IMR-90 (cell line): ENCODE measurements around the gene QKI.

Source experiments
- BHLHE40 ChIP-seq: fragments of 150-350 bp; IDR thresholded peaks from 2 replicates; pipeline ENCODE4 v1.6.1; 2016; ENCODE audit warnings: mild to moderate bottlenecking, low read depth, low read length
- CEBPB ChIP-seq: IDR thresholded peaks from 2 replicates; pipeline ENCODE4 v1.6.1; 2012; ENCODE audit warnings: low read depth, low read length, improper control_type of control experiment
- CTCF ChIP-seq: conservative IDR thresholded peaks from 2 replicates; pipeline ENCODE4 v1.5.1; 2012; ENCODE audit warnings: mild to moderate bottlenecking, low read depth, low read length, improper control_type of control experiment
- ELK1 ChIP-seq: fragments of 150-350 bp; IDR thresholded peaks from 2 replicates; pipeline ENCODE4 v1.6.1; 2016; ENCODE audit warnings: low read depth, mild to moderate bottlenecking, low read length, moderate library complexity, borderline replicate concordance
- FOS ChIP-seq: fragments of 150-350 bp; IDR thresholded peaks from 2 replicates; pipeline ENCODE4 v1.6.1; 2016; ENCODE audit warnings: low read depth, low read length
- MAFK ChIP-seq: IDR thresholded peaks from 2 replicates; pipeline ENCODE4 v1.6.1; 2012; ENCODE audit warnings: low read depth, low read length, improper control_type of control experiment
- NFE2L2 ChIP-seq: fragments of 150-350 bp; IDR thresholded peaks from 2 replicates; pipeline ENCODE4 v1.6.1; 2016; ENCODE audit warnings: low read depth, mild to moderate bottlenecking, low read length
- POLR2A ChIP-seq: IDR thresholded peaks from 2 replicates; pipeline ENCODE4 v1.6.1; 2012; ENCODE audit warnings: mild to moderate bottlenecking, low read depth, low read length
- RAD21 ChIP-seq: IDR thresholded peaks from 2 replicates; pipeline ENCODE4 v1.6.1; 2012; ENCODE audit warnings: low read length, improper control_type of control experiment
- SMC3 ChIP-seq: fragments of 150-350 bp; IDR thresholded peaks from 2 replicates; pipeline ENCODE4 v1.6.1; 2016; ENCODE audit warnings: low read depth, mild to moderate bottlenecking, antibody characterized with exemption, low read length, moderate library complexity
- USF2 ChIP-seq: fragments of 150-350 bp; IDR thresholded peaks from 2 replicates; pipeline ENCODE4 v1.6.1; 2017; ENCODE audit warnings: mild to moderate bottlenecking, antibody characterized with exemption, low read length, low read depth

- no peak for TF ChIP-seq CTCF
- TF ChIP-seq RAD21 = no peak
- TF ChIP-seq MAFK = no peak
- no peak for TF ChIP-seq POLR2A
- no peak for TF ChIP-seq NFE2L2
- 0 out of 2 replicates have a peak, but pooled peaks have one; percentile 37 for TF ChIP-seq FOS
- no peak for TF ChIP-seq ELK1
- no peak for TF ChIP-seq USF2
- TF ChIP-seq CEBPB = no peak
- no peak for TF ChIP-seq SMC3
- no peak for TF ChIP-seq BHLHE40
Measured at GRCh38 chr6:163489584-163489983, 75.1 kb downstream of the QKI start.
